ENCODE measurements around the gene EPN3. TPM values are rescaled to one million over a fixed set of nuclear protein-coding genes. Genes with fewer than 3 reads are reported as not detected.

Gene EPN3
- total RNA-seq, 1 experiment from 2014 or later: 17.8 TPM

- Histone ChIP-seq H3K4me3 (replicated peaks in 1 of 2; ENCODE audit: low read depth in 1 of 2, low read length in 2 of 2) (no peak overlapping the region), H3K27me3 (ENCODE audit: insufficient read depth, low read length) (no peaks in the 10 kb centered on the region), H3K9me3 (ENCODE audit: control insufficient read depth in 1 of 2, insufficient read depth in 1 of 2, low read depth in 1 of 2, low read length in 2 of 2) (no peaks in the 10 kb centered on the region), H3K9me2 (ENCODE audit: insufficient read depth) (no peaks in the 10 kb centered on the region), H3K36me3 (ENCODE audit: control insufficient read depth in 1 of 2, insufficient read depth in 2 of 2, low read length in 2 of 2) (no peaks in the 10 kb centered on the region), H3K79me2 (ENCODE audit: insufficient read depth, low read length) (no peaks in the 10 kb centered on the region), H4K20me1 (ENCODE audit: insufficient read depth) (no peaks in the 10 kb centered on the region), H3K4me2 (ENCODE audit: low read length) (no peak overlapping the region), H3K9ac (ENCODE audit: low read length) (no peak overlapping the region), H2AFZ (ENCODE audit: low read depth, low read length, poor library complexity, severe bottlenecking) (no peak overlapping the region), H3K27ac (ENCODE audit: low read depth, low read length) (no peak overlapping the region), H3K4me1 (ENCODE audit: control insufficient read depth in 1 of 2, insufficient read depth in 2 of 2, low read length in 2 of 2) (no peaks in the 10 kb centered on the region)
- TF ChIP-seq CTCF (IDR thresholded peaks at IDR 0.05 in 2 of 3, conservative IDR thresholded peaks at IDR 0.05 in 1 of 3; ENCODE audit: borderline replicate concordance in 1 of 3, insufficient read depth in 1 of 3, low read depth in 2 of 3, low read length in 2 of 3) (no peak), FOSL1 (IDR thresholded peaks at IDR 0.05; ENCODE audit: low read depth) (no peak), EZH2phosphoT487 (IDR thresholded peaks at IDR 0.05; ENCODE audit: borderline replicate concordance) (no peak), JUND (IDR thresholded peaks at IDR 0.05) (no peak), ZFX (IDR thresholded peaks at IDR 0.05) (no peak), ZNF274 (IDR thresholded peaks at IDR 0.05; ENCODE audit: low read depth, low read length) (no peak), ELF1 (IDR thresholded peaks at IDR 0.05; ENCODE audit: borderline replicate concordance, low read depth) (no peak), EZH2 (IDR thresholded peaks at IDR 0.05) (no peak), POLR2AphosphoS5 (IDR thresholded peaks at IDR 0.05; ENCODE audit: low read depth, low read length) (no peak), REST (IDR thresholded peaks at IDR 0.05; ENCODE audit: low read depth) (no peak), CEBPB (IDR thresholded peaks at IDR 0.05; ENCODE audit: low read depth) (no peak), YY1 (IDR thresholded peaks at IDR 0.05; ENCODE audit: extremely low read depth, insufficient replicate concordance, low read depth, low read length) (no peak), CBX3 (IDR thresholded peaks at IDR 0.05; ENCODE audit: low read depth) (no peak), RAD21 (IDR thresholded peaks at IDR 0.05; ENCODE audit: low read depth) (no peak), ZBTB33 (IDR thresholded peaks at IDR 0.05; ENCODE audit: extremely low read depth, insufficient replicate concordance, low read length) (no peak), ATF3 (IDR thresholded peaks at IDR 0.05) (no peak), SP1 (IDR thresholded peaks at IDR 0.05; ENCODE audit: low read depth) (no peak), EGR1 (IDR thresholded peaks at IDR 0.05; ENCODE audit: low read depth) (no peak)
- RAD21 ChIA-PET (ENCODE audit: low non-redundant PET in 1 of 2, low total read pairs in 2 of 2, uncharacterized antibody in 2 of 2, unreplicated experiment in 2 of 2): no interaction called here
- ATAC-seq: no peak
- intact Hi-C loops (cut with micrococcal nuclease): no loop called here
- CTCF ChIA-PET: no interaction called here
- POLR2A ChIA-PET: no interaction called here
- DNase-seq (ENCODE audit: low read depth, low spot score): no peak
- BruUV-seq (replicated peaks): no TSS peak
Measured at GRCh38 chr17:50576864-50577263, 44.3 kb downstream of the EPN3 start.
